ENCODE data around the gene RPP25L. TPM values are rescaled to one million over a fixed set of nuclear protein-coding genes. Genes with fewer than 3 reads are reported as not detected.

Gene RPP25L
- total and polyA plus RNA-seq, 2 of the 4 experiments (the other 2 are of a cell fraction), result 20.4 to 26.3 TPM

- no peak overlapping the region for H3K18ac ChIP-seq (ENCODE audit: low read depth, low read length)
- no peak overlapping the region for H3K4me3 ChIP-seq (ENCODE audit: insufficient read depth, low read depth, low read length)
- TF ChIP-seq CHD1 (IDR thresholded peaks at IDR 0.05; ENCODE audit: low read depth, low read length) (no peak), CTCF (conservative IDR thresholded peaks at IDR 0.05; ENCODE audit: low read depth, low read length) (no peak), SMC3 (IDR thresholded peaks at IDR 0.05; ENCODE audit: low read depth, low read length) (no peak), RFX5 (IDR thresholded peaks at IDR 0.05; ENCODE audit: low read depth, low read length) (no peak), NFE2L2 (IDR thresholded peaks at IDR 0.05; ENCODE audit: low read depth, low read length) (no peak), RAD21 (IDR thresholded peaks at IDR 0.05; ENCODE audit: low read length) (no peak), MXI1 (IDR thresholded peaks at IDR 0.05; ENCODE audit: borderline replicate concordance, low read depth, low read length) (no peak), RCOR1 (IDR thresholded peaks at IDR 0.05; ENCODE audit: insufficient replicate concordance, low read length) (no peak), MAFK (IDR thresholded peaks at IDR 0.05; ENCODE audit: low read depth, low read length) (no peak)
- in situ Hi-C loops (cut with MboI; ENCODE audit: low sequenced_read_pairs), result no loop called here
- no peak overlapping the region for H2AK9ac ChIP-seq (replicated peaks; ENCODE audit: low read depth, low read length, poor library complexity)
- ATAC-seq (ENCODE audit: low read depth) (no peak), DNase-seq (no peak)
- ChIA-PET CTCF (interaction anchor here (1.0 to 1.6 kb wide), 2 partner anchors 39 to 183 kb away, joined by 4 to 5 read pairs; no protein-coding TSS in a partner anchor), POLR2A (ENCODE audit: unreplicated experiment) (no interaction called here)
- intact Hi-C loops (cut with micrococcal nuclease), result no loop called here
- no peak overlapping the region for H4K5ac ChIP-seq (ENCODE audit: low read depth, low read length)
- dilution Hi-C loops (cut with HindIII; ENCODE audit: low sequenced_read_pairs, unreplicated experiment), result no loop called here
- H2AK5ac ChIP-seq (ENCODE audit: low read depth, low read length), result no peak overlapping the region
- H3K9me3 ChIP-seq (ENCODE audit: control insufficient read depth, insufficient read depth, low read length), result no peaks in the 10 kb centered on the region
- H4K8ac ChIP-seq (ENCODE audit: low read depth in 2 of 2, low read length in 2 of 2), result no peak overlapping the region
- H4K91ac ChIP-seq (ENCODE audit: insufficient read depth, low read depth, low read length), result no peak overlapping the region
- no peaks in the 10 kb centered on the region; the same call in 1 of the 2 replicates for H3K4me1 ChIP-seq (ENCODE audit: control insufficient read depth, insufficient read depth, low read length)
- no peak overlapping the region for H3K56ac ChIP-seq (ENCODE audit: extremely low read depth, insufficient read depth, low read length)
- peaks cover 8% of the 10 kb centered on the region for H4K20me1 ChIP-seq (ENCODE audit: insufficient read depth, low read length)
- H3K14ac ChIP-seq (replicated peaks; ENCODE audit: low read depth, low read length), result no peak overlapping the region
- WGBS, 2 experiments (ENCODE audit: extremely low coverage in 2 of 2, insufficient read length in 1 of 2), result 53% methylated on average over 2 of the region's 2 CpGs; no CpG with 5 or more reads in 1 of the 2 experiments
- H3K9me1 ChIP-seq (ENCODE audit: insufficient read depth, low read length), result no peaks in the 10 kb centered on the region; the same call in 1 of the 2 replicates
- no peak overlapping the region for H3K9ac ChIP-seq (ENCODE audit: low read depth, low read length)
- H2BK5ac ChIP-seq (ENCODE audit: low read depth, low read length, poor library complexity, severe bottlenecking), result no peak overlapping the region
- H2BK20ac ChIP-seq (ENCODE audit: low read depth, low read length), result no peak overlapping the region
- BruUV-seq (replicated peaks), result no TSS peak
- no peak overlapping the region for H2BK120ac ChIP-seq (ENCODE audit: low read depth, low read length)
- H2BK15ac ChIP-seq (ENCODE audit: low read depth, low read length), result no peak overlapping the region
- H2AFZ ChIP-seq (replicated peaks; ENCODE audit: low read length, poor library complexity), result no peak overlapping the region
- no peaks in the 10 kb centered on the region for H3K79me1 ChIP-seq (ENCODE audit: low read depth in 1 of 2, low read length in 2 of 2)
- H3K27ac ChIP-seq (ENCODE audit: insufficient read depth, low read length), result no peak overlapping the region
- H3K23ac ChIP-seq (ENCODE audit: low read depth, low read length), result no peak overlapping the region
- no peak overlapping the region for H3K4me2 ChIP-seq (ENCODE audit: low read depth, low read length)
- H3K4ac ChIP-seq (ENCODE audit: low read depth, low read length), result no peak overlapping the region
- H3K36me3 ChIP-seq (ENCODE audit: control insufficient read depth, insufficient read depth, low read length), result no peaks in the 10 kb centered on the region
- H3K27me3 ChIP-seq (ENCODE audit: control insufficient read depth, insufficient read depth, low read length), result peaks cover 93% of the 10 kb centered on the region
Measured at GRCh38 chr9:34587271-34587670, 24.6 kb downstream of the RPP25L start.

All from IMR-90 (cell line).